SK-N-SH (cell line): ENCODE data around the gene PLXNB1. TPM values are rescaled to one million over a fixed set of nuclear protein-coding genes. Genes with fewer than 3 reads are reported as not detected.

ENCODE experiments used
- CTCF ChIA-PET: fragments of 300-600, 350-600 bp; formaldehyde crosslinking; extraction: SDS; loops from one replicate; lab custom pipeline; 2021; lab: Yijun Ruan, JAX
- POLR2A ChIA-PET: fragments of 350-600 bp; sonication (Branson Sonifier 250); formaldehyde crosslinking; extraction: SDS; loops from one replicate; lab custom pipeline; 2020; ENCODE audit warnings: antibody characterized with exemption, inconsistent platforms; lab: Yijun Ruan, JAX
- DNase-seq: peaks from one replicate; pipeline ENCODE4 v3.0.0; 2012
- H2AFZ ChIP-seq: fragments of 200-600 bp; sonication (generic); 2 replicates; pipeline ENCODE4 v1.8.1; 2016; ENCODE audit warnings: antibody characterized with exemption, mild to moderate bottlenecking, low read depth
- H3F3A ChIP-seq: fragments of 200-600 bp; sonication (generic); replicated peaks from 2 replicates; pipeline ENCODE3; 2016; ENCODE audit warnings: antibody characterized with exemption, mild to moderate bottlenecking; ENCODE audit not compliant: insufficient read depth
- H3K27ac ChIP-seq, 2 experiments: fragments of 200-500 bp in 1 of 2; fragments of 200-600 bp in 1 of 2; sonication (Bioruptor generic) in 1 of 2; sonication (generic), shearing (Covaris generic) in 1 of 2; 2 replicates each; pipeline versions ENCODE4 v1.5.1 to v1.6.1; 2014 to 2016; ENCODE audit warnings: low read depth in 2 of 2, inconsistent platforms in 1 of 2, low read length in 1 of 2, mild to moderate bottlenecking in 1 of 2, mixed read lengths in 1 of 2
- H3K27me3 ChIP-seq: fragments of 200-600 bp; sonication (generic), shearing (Covaris generic); 2 replicates; pipeline ENCODE4 v1.6.1; 2016; ENCODE audit warnings: mixed run types; ENCODE audit not compliant: insufficient read depth
- H3K36me3 ChIP-seq, 2 experiments: fragments of 200-500 bp in 1 of 2; fragments of 200-600 bp in 1 of 2; sonication (Bioruptor generic) in 1 of 2; sonication (generic) in 1 of 2; replicated peaks in 1 of 2; 2 replicates each; pipeline versions ENCODE3 to v1.5.1; 2014 to 2016; ENCODE audit warnings: low read length in 1 of 2, mild to moderate bottlenecking in 1 of 2; ENCODE audit not compliant: insufficient read depth in 2 of 2, control insufficient read depth in 1 of 2
- H3K4me1 ChIP-seq, 2 experiments: fragments of 200-500 bp in 1 of 2; fragments of 200-600 bp in 1 of 2; sonication (Bioruptor generic) in 1 of 2; sonication (generic), shearing (Covaris generic) in 1 of 2; 2 replicates each; pipeline versions ENCODE4 v1.5.1 to v1.6.1; 2014 to 2016; ENCODE audit warnings: low read depth in 1 of 2, low read length in 1 of 2, mixed run types in 1 of 2; ENCODE audit not compliant: insufficient read depth in 2 of 2, control insufficient read depth in 1 of 2
- H3K4me2 ChIP-seq: fragments of 200-600 bp; sonication (generic), shearing (Covaris generic); 2 replicates; pipeline ENCODE4 v1.6.1; 2017; ENCODE audit warnings: mixed run types
- H3K4me3 ChIP-seq, 2 experiments: fragments of 200-500 bp in 1 of 2; fragments of 200-600 bp in 1 of 2; sonication (Bioruptor generic) in 1 of 2; sonication (generic), shearing (Covaris generic) in 1 of 2; 2 replicates each; pipeline versions ENCODE4 v1.5.1 to v1.8.1; 2014 to 2016; ENCODE audit warnings: low read depth in 2 of 2, inconsistent platforms in 1 of 2, low read length in 1 of 2, mild to moderate bottlenecking in 1 of 2, mixed read lengths in 1 of 2, moderate library complexity in 1 of 2
- H3K79me2 ChIP-seq: fragments of 200-600 bp; sonication (generic); 2 replicates; pipeline ENCODE4 v1.8.1; 2017; ENCODE audit warnings: mild to moderate bottlenecking; ENCODE audit not compliant: insufficient read depth
- H3K9ac ChIP-seq: fragments of 200-600 bp; sonication (generic); 2 replicates; pipeline ENCODE4 v1.6.1; 2017; ENCODE audit warnings: mixed run types
- H3K9me2 ChIP-seq: fragments of 200-600 bp; sonication (generic); 2 replicates; pipeline ENCODE4 v1.6.1; 2017; ENCODE audit warnings: mixed run types
- H3K9me3 ChIP-seq: fragments of 200-600 bp; sonication (generic); 2 replicates; pipeline ENCODE4 v1.6.1; 2017; ENCODE audit warnings: mixed run types, mild to moderate bottlenecking, moderate library complexity
- H4K20me1 ChIP-seq: fragments of 200-600 bp; sonication (generic); 2 replicates; pipeline ENCODE4 v1.6.1; 2017; ENCODE audit warnings: mild to moderate bottlenecking, mixed run types; ENCODE audit not compliant: insufficient read depth
- EZH2phosphoT487 ChIP-seq: fragments of 200-600 bp; sonication (generic); IDR thresholded peaks from 2 replicates; pipeline ENCODE4 v1.6.1; 2017; ENCODE audit warnings: low read depth, mixed run types, mild to moderate bottlenecking, antibody characterized with exemption, moderate library complexity, borderline replicate concordance
- FOXM1 ChIP-seq: IDR thresholded peaks from 2 replicates; pipeline ENCODE4 v1.4.0; 2012; ENCODE audit warnings: low read depth, mild to moderate bottlenecking
- JUND ChIP-seq: IDR thresholded peaks from 2 replicates; pipeline ENCODE4 v1.4.0; 2012
- MXI1 ChIP-seq: IDR thresholded peaks from 2 replicates; pipeline ENCODE4 v1.6.1; 2012; ENCODE audit warnings: mild to moderate bottlenecking, low read depth, low read length, improper control_type of control experiment
- POLR2AphosphoS5 ChIP-seq: IDR thresholded peaks from 2 replicates; pipeline ENCODE4 v1.6.1; 2012; ENCODE audit warnings: low read depth, low read length
- RAD21 ChIP-seq: IDR thresholded peaks from 2 replicates; pipeline ENCODE4 v1.6.1; 2012; ENCODE audit warnings: mild to moderate bottlenecking, low read length
- RXRA ChIP-seq: IDR thresholded peaks from 2 replicates; pipeline ENCODE4 v1.4.0; 2012; ENCODE audit warnings: low read depth, mild to moderate bottlenecking, borderline replicate concordance
- SIN3A ChIP-seq: IDR thresholded peaks from 2 replicates; pipeline ENCODE4 v1.6.1; 2012; ENCODE audit warnings: low read depth, mild to moderate bottlenecking, low read length, moderate library complexity, borderline replicate concordance
- TEAD4 ChIP-seq: IDR thresholded peaks from 2 replicates; pipeline ENCODE4 v1.4.0; 2012; ENCODE audit warnings: mild to moderate bottlenecking, borderline replicate concordance; ENCODE audit not compliant: insufficient read depth
- YY1 ChIP-seq: IDR thresholded peaks from 2 replicates; pipeline ENCODE4 v1.4.0; 2012; ENCODE audit warnings: low read depth, mild to moderate bottlenecking
- WGBS: methylation state at CpG from one replicate; pipeline ENCODE4 v1.1.6; 2017; ENCODE audit warnings: low lambda C conversion rate; 5-methylcytosine and 5-hydroxymethylcytosine counted together
- polyA plus RNA-seq, 3 experiments: library from polyadenylated mRNA; depleted of rRNA; stranded (reverse); fragments of >200 nt; gene quantifications; 2 replicates each; pipeline ENCODE4 v1.2.3, GENCODE V29; 2012
- TF ChIP-seq, protein P1 (sequence below): IDR thresholded peaks from 2 replicates; pipeline ENCODE4 v1.6.1; 2012; ENCODE audit warnings: mild to moderate bottlenecking, low read depth, low read length, moderate library complexity
- TF ChIP-seq, protein P2 (sequence below): IDR thresholded peaks from 2 replicates; pipeline ENCODE4; 2012

PLXNB1 gene
- polyA plus RNA-seq, 1 of the 3 experiments (the other 2 are of a cell fraction) = 39.8 TPM

DNA sequence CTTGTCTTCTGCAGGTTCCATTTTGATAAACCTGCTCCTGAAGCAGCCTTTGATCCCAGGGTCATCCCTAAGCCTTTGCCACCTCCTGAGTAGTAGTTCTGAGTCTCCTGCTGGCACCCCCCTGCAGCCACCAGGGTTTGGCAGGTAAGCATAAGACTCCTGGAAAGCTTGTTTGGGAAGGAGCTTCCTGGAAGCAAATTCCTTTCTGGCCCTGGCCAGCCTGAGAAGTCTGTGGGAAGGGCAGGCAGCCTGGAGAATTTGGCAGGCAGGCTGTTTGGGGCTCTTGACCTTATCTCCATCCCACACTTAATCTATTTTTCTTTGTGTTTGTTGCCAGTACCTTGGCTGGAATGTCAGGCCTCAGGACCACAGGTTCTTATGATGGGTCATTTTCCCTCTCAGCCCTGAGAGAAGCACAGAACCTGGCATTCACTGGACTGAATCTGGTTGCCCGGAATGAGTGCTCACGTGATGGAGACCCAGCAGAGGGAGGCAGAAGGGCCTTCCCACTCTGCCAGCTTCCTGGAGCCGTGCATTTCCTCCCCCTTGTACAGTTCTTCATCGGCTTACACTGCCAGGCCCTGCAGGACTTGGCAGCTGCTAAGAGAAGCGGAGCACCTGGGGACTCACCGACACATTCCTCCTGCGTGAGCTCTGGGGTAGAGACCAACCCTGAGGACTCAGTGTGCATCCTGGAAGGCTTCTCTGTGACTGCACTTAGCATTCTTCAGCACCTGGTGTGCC is 30.1 kb upstream of the PLXNB1 start:
- no peaks in the 10 kb centered on the region for H3K9me3 ChIP-seq
- H3K4me2 ChIP-seq = no peak overlapping the region
- peaks cover 0 to 13% of the 10 kb centered on the region in 2 experiments; a peak in 1 of 4 replicates for H3K4me1 ChIP-seq
- no peak for TF ChIP-seq MXI1
- no peak for TF ChIP-seq YY1
- no peak for TF ChIP-seq SIN3A
- TF ChIP-seq FOXM1 = no peak
- TF ChIP-seq, protein P1, sequence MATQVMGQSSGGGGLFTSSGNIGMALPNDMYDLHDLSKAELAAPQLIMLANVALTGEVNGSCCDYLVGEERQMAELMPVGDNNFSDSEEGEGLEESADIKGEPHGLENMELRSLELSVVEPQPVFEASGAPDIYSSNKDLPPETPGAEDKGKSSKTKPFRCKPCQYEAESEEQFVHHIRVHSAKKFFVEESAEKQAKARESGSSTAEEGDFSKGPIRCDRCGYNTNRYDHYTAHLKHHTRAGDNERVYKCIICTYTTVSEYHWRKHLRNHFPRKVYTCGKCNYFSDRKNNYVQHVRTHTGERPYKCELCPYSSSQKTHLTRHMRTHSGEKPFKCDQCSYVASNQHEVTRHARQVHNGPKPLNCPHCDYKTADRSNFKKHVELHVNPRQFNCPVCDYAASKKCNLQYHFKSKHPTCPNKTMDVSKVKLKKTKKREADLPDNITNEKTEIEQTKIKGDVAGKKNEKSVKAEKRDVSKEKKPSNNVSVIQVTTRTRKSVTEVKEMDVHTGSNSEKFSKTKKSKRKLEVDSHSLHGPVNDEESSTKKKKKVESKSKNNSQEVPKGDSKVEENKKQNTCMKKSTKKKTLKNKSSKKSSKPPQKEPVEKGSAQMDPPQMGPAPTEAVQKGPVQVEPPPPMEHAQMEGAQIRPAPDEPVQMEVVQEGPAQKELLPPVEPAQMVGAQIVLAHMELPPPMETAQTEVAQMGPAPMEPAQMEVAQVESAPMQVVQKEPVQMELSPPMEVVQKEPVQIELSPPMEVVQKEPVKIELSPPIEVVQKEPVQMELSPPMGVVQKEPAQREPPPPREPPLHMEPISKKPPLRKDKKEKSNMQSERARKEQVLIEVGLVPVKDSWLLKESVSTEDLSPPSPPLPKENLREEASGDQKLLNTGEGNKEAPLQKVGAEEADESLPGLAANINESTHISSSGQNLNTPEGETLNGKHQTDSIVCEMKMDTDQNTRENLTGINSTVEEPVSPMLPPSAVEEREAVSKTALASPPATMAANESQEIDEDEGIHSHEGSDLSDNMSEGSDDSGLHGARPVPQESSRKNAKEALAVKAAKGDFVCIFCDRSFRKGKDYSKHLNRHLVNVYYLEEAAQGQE = no peak
- no peak for TF ChIP-seq TEAD4
- no peak for TF ChIP-seq JUND
- no peak for TF ChIP-seq POLR2AphosphoS5
- no peak for TF ChIP-seq RXRA
- TF ChIP-seq EZH2phosphoT487 = no peak
- TF ChIP-seq, protein P2, sequence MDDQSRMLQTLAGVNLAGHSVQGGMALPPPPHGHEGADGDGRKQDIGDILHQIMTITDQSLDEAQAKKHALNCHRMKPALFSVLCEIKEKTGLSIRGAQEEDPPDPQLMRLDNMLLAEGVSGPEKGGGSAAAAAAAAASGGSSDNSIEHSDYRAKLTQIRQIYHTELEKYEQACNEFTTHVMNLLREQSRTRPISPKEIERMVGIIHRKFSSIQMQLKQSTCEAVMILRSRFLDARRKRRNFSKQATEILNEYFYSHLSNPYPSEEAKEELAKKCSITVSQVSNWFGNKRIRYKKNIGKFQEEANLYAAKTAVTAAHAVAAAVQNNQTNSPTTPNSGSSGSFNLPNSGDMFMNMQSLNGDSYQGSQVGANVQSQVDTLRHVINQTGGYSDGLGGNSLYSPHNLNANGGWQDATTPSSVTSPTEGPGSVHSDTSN = no peak
- no peak for TF ChIP-seq RAD21
- CTCF ChIA-PET = interaction anchor here (0.8 kb wide), 1 partner anchor 24 kb away, joined by 3 read pairs; no protein-coding TSS in a partner anchor
- no peak overlapping the region for H2AFZ ChIP-seq
- no peak for DNase-seq
- POLR2A ChIA-PET = interaction anchor here (1.8 kb wide), 1 partner anchor 9 kb away, joined by 3 read pairs; no protein-coding TSS in a partner anchor
- no peaks in the 10 kb centered on the region for H3K9me2 ChIP-seq
- H3K4me3 ChIP-seq = no peak overlapping the region
- H3K9ac ChIP-seq = no peak overlapping the region
- H3F3A ChIP-seq = peaks cover 12% of the 10 kb centered on the region
- peaks cover 48 to 49% of the 10 kb centered on the region in 2 experiments for H3K36me3 ChIP-seq
- no peaks in the 10 kb centered on the region for H3K27me3 ChIP-seq
- WGBS = 88% methylated on average over 7 of the region's 7 CpGs
- no peaks in the 10 kb centered on the region for H3K79me2 ChIP-seq
- H3K27ac ChIP-seq = no peak overlapping the region
- no peaks in the 10 kb centered on the region for H4K20me1 ChIP-seq
